NCI-H2029 treated with DMSO at 0.1 percent for 48 hours (cell line): ENCODE results near the gene POPDC2.
"Not testable (repeated sequence)": the region's sequence is repeated elsewhere in the genome, so short reads cannot be mapped to it uniquely, and the experiment has no call there.

Experiments
- DNase-seq: peaks from one replicate; lab custom pipeline; 2025; lab: John Stamatoyannopoulos, UW

POPDC2 gene

DNA sequence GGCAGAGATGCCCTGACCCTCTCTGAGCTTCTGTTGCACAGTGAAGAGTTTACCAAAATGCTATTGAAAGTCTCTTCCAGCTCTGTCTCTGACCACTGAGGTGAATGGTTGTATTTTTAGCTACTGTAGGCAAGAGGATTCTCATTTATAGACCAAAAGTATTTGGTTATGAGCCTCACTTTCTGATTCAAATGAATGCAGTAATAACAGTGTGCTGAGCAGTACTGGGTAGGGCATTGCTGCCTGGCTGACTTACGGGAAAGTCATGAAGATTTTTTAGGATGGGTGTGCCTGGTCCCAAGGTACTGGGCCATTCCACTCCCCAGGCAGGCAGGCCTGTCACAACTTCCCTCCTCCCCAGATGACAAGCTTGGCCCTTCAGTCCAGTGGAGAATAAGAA, 47.2 kb downstream of the POPDC2 start:
- no peak for DNase-seq

DNA sequence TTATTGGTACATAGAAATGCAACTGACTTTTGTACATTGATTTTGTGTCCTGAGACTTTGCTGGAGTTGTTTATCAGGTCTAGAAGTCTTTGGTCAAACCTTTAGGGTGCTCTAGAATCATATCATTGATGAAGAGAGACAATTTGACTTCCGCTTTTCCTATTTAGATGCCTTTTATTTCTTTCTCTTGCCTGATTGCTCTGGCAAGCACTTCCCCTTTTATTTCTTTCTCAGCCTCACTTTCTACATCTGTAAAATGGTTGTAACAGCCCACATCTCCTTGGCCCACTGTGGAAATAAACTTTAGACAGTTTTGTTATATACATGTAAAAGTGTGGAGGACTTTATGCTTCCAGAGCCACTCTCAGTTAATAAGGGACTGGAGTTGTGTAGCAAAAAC, 48.7 kb downstream of the POPDC2 start:
- DNase-seq = no peak

DNA sequence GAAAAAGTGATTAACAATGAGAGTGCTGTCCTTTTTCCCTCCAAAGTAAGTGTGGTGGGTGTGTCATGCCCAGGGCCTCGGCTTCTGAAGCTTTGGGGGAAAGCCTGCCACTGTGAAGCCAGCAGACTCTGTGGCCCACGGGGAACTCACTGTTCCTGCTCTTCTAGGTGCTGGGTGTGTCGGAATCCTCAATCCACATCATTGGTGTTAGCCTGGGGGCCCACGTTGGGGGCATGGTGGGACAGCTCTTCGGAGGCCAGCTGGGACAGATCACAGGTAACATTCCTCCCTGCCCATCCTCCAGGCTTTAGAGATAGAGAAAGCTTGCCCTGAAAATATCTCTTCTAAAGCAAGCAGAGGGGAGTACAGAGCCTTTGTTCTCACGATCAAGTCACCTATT, 51.1 kb downstream of the POPDC2 start:
- no peak for DNase-seq

DNA sequence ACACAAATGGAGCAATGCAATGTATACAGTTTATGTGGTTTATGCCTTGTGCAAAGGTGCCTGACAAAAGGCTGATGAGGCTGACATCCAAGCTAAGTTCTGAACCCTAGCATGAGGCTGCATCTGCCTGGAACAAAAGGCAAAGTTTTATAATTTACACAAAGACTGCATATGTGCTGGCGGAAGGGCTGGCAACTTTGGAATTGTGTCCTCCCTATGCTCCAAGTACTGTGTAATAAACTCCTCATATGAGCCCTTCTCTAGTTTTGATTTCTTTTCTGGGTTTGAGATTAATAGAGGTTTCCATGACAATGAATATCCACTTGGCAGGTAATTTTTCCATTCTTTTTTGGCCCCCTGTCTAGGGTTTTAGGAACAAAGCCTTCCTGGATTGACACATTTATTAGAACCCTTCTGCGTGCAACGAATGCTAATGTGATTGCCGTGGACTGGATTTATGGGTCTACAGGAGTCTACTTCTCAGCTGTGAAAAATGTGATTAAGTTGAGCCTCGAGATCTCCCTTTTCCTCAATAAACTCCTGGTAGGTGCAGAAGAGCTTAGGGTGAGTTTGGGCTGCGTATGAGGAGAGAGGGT, 51.9 kb downstream of the POPDC2 start:
- DNase-seq = no peak

DNA sequence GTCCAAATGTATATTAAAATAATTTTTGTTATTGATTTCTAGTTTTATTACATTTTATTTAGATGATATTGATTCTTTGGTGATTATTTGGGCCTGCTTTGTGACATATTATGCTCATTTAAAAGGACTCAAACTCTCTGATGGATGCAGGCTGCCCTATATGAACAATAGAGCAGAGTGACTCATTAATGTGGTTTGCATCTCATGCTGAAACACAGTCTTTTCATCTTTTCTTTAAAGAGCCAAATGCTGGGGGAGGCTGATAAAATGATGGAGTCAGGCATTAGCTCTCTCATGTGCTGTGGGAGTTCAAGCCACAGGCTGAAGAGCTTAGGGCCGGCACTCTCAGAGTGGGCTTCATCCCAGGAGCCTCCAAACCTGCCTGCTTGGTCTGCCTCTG, 55.5 kb downstream of the POPDC2 start:
- DNase-seq = no peak

DNA sequence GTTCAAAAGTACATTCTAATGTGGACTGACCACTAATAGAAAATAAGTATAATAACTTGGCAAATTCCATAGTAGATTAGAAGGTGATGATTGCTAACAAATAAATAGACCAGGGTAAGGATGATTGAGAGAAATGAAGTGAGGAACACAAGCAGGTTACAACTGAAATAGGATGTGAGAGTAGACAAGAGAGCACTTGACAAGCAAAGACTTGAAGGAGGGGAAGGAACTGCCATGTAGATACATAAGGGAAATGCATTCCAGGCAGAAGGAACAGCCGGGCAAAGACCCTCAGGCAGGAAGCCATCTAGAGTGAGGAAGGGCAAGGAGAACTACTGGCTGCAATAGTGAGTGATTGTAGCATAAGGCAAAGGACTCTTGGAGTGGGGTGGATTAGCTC, 57.7 kb downstream of the POPDC2 start:
- no peak for DNase-seq

DNA sequence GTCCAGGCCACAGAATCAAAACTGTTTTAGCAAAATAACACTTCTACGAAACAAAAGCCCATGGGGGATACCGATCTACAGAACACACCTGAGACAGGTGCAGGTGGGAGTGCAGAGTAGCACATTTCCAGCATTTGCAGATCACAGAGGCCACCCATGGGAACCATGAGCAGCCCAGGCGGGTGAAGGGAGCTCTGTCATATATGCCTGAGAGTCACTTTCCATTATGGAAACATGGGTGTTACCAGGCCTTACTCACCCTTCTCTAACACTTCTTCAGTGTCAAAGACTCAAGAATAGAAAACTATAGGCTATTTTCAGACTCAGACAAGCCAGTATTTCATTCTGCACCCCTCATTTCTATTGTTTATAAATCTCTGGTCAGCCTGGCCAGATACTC, 59.2 kb downstream of the POPDC2 start:
- DNase-seq = no peak

DNA sequence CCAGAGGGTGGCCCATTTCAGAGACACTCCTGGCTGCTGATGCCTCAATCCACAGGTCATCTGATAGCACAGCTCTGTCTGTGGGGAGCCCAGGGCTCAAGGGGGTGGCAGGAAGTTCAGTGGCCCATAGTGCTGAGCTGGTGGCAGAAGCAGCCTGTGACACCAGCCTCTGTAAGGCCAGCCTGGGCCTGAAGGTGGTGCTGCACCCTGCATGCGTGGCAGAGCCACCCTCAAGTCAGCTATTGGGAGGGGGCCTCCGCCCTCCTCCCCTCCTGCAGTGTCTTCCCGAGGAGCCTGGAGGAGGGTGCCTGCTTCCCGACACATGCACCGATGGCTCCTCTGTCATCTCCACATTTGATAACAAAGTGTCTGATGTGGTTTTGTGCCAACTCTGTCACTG, 59.7 kb downstream of the POPDC2 start:
- no peak for DNase-seq

DNA sequence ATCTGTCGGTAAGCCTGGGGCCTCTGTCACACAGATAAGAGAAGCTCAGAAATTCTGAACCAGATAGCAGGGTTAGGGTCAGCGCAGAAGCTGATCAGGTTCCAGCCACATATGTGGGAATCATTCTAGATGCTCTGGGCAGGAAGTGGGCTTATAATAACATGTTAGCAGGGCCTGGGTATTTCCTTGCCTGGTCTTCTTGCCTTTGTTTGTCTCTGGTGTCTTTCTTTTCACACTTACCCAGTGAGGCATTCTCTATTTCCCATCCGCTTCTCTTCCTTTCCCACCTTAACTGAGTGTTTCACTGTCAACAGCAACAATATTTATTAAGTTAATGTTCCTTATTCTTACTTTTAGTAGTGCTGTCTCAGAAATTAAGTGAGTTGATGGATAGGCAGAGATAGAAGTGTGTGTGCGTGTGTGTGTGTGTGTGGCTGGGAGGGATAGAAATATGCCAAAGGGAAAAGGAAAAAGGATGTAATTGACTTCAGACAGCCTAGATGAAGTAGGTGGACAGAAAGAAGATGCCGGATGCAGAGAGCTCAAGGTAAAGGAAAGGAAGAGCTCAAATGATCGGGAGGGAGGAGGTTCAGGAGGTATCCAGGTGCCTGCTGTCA, 60.7 kb downstream of the POPDC2 start:
- DNase-seq = no peak

DNA sequence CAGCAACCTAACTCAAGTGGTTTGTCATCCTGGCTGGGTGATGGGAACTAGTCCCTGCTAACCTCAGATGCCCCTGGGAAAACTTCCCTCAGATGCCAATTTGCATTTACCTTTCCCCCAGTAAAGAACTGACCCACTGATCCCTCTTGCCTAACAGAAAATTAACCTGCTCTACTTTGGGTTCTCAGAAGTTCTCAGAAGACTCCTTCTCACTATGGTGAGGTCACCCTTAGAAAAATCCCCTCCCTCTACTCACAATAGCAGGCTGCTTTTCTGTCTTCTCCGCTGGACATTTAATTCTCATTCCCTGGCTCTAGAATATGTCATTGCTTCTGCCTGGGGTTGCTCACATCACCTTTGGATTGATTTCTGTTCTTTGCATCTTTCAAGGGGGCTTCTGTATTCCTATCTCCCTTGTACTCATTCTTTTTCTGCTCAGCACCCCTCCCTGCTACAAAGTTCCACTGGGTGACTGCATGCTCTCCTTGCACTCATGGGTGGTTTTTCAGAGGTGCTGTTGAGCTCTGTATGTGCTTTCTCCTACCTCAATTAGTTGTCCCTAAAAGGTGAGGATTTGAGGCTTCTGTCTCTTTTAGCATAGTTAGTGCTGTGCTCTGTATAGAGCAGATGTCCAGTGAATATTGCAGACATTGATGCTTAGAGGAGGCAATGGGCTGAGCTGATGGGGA, 61.8 kb downstream of the POPDC2 start:
- no peak for DNase-seq

DNA sequence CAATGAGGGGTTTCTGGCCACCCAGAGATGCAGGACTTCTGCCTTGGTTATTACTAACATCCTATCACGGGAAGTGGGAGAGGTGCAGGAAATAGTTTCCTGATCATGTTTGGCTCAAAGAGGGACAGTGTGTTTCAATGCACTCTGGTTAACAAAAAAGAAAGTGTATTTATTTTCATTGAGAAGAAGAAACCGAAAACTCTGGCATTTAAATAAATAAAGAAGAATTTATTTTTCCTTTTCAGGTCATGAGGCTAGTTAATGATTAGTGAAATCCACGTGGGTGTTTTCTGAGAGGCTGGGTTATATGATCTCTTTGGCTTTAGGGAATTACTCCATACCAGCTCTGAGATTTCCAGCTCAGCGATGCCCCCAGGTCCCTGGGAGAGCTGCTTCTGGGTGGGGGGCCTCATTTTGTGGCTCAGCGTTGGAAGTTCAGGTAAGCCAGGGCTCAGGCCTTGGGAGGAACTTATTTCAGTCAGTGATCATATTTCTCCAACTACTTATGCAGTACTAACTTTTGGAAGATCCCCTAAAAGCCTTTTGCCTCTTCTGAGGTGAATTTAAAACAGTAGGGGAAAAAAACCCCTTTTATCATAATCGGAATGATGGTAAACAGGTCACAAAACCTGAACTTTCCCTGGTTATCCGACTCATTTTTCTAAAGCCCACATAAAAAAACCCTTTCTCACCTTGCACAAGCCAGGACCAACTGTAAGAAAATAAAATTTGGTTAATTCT, 62.7 kb downstream of the POPDC2 start, which contains the start of gene PLA1A:
PLA1A (plus strand) TSS at position 338 of the 741 bp plus-strand sequence; CDS start at position 367, 29 bp downstream.
- DNase-seq = no peak

DNA sequence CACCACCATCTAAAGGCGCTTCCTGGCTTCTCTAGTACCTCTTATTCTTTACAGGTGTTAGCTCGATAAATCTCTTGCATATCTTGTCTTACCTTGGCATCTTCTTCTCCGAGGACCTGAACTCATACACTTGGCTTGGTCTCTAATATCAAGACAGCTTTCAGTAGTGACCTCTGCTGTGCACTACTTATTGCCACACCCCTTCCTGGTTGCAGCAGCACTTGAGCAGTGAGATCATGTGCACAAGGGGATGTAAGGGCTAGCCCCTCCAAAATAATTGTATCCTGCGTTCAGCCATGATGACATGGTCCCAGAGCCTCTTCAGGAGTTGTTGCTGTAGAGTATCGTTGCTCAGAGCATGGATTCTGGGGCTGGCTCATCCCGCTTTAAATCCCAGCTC, 64.0 kb downstream of the POPDC2 start:
- DNase-seq = no peak

DNA sequence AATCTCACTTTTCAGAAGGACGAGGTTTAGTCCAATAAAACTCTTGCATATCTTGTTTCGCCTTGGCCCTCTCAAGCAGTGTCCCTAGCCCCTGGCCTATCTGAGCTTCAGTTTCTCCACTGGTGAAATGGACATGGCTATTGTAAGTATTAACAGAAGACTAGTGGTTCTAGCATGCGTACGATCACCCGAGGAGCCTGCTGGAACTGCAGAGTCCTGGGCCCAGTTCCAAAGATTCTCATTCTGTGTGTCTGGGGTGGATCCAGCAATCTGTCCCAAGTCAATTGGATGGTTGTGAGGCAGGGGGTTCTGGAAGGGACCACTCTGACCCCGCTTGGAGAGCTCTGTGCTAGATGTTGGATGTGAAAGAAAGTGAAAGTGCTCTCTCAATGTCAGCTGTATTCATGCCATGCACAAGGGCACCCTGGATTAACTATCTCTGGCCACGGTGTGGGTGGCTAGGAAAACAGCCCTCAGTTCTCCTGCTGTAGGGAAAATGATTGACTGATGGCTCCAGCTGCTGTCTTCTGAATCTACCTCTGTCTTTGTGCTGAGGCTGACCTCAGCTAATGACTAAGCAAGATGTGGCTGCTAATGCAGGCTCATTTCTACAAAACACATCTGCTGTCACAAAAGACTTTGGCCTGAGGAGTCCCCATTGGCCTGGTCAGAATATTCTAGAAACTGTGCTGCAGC, 64.6 kb downstream of the POPDC2 start:
- no peak for DNase-seq

DNA sequence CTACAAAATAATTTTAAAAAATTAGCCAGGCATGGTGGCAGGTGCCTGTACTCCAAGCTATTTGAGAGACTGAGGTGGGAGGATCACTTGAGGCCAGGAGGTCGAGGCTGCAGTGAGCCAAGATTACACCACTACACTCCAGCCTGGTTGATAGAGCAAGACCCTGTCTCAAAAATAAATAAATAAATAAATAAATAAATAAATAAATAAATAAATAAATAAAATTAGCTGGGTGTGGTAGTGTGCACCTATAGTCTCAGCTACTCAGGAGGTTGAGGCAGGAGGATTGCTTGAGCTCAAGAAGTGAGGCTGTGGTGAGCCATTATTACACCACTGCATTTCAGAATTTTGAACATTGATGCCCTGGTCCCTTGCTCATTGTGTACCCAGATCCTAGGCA, 65.5 kb downstream of the POPDC2 start:
- DNase-seq = not testable (repeated sequence)

DNA sequence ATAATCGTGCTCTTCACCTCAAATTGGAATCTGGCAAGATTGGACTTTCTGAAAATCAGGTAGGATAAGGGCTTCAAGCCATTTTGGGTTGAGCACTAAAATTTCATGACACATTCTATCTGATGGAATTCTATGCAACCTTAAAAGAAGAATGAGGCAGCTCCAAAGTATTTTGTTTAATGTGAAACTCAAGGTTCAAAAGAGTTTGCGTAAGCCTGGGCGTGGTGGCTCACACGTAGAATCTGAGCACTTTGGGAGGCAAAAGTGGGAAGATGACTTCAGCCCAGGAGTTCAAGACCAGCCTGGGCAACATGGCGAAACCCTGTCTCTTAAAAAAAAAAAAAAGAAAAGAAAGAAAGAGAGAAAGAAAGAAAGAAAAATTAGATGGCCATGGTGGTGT, 66.3 kb downstream of the POPDC2 start:
- DNase-seq = no peak

DNA sequence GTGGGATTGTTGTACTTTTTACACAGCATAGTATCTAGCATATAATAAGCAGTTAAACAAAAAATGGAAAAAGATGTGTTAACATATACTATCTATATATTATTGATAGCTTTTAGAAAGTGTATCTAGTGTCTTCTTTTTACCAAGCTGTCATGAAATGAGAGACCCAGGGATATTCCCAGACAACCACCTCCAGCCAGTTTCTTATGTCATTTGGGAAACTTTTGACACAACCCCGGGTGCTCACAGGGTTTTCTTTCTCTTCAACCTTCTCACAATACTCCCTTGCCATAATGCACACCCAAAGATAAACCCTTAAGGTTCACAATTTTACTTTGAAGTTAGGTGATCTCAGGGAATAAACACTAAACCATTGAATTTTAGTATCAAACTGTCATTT, 67.5 kb downstream of the POPDC2 start:
- DNase-seq = no peak
